Neural crest cell (in vitro differentiated cells): ENCODE measurements around the gene SLFN11. TPM values are rescaled to one million over a fixed set of nuclear protein-coding genes. Genes with fewer than 3 reads are reported as not detected.

Source experiments
- DNase-seq: peaks from one replicate; pipeline ENCODE4 v3.0.0; 2021; ENCODE audit warnings: low read depth, mixed read lengths, low spot score
- H3K27ac Mint-ChIP-seq: one replicate; pipeline ENCODE4 v1.8.0; 2021; ENCODE audit warnings: mild to moderate bottlenecking, mixed read lengths; ENCODE audit not compliant: unreplicated experiment
- H3K27me3 Mint-ChIP-seq: 2 replicates; pipeline ENCODE4 v1.8.0; 2021; ENCODE audit warnings: low read depth, mild to moderate bottlenecking, mixed read lengths
- H3K36me3 Mint-ChIP-seq: 2 replicates; pipeline ENCODE4 v1.8.0; 2021; ENCODE audit warnings: low read depth, mild to moderate bottlenecking, mixed read lengths
- H3K4me1 Mint-ChIP-seq: 2 replicates; pipeline ENCODE4 v1.8.0; 2021; ENCODE audit warnings: mixed read lengths
- H3K4me3 Mint-ChIP-seq: one replicate; pipeline ENCODE4 v1.8.0; 2021; ENCODE audit warnings: mild to moderate bottlenecking, mixed read lengths
- H3K9me3 Mint-ChIP-seq: 2 replicates; pipeline ENCODE4 v1.8.0; 2021; ENCODE audit warnings: mixed read lengths
- CTCF ChIP-seq: fragments of 200-600 bp; sonication (generic); conservative IDR thresholded peaks from 2 replicates; pipeline ENCODE4 v1.5.0; 2021; ENCODE audit warnings: antibody characterized with exemption, mild to moderate bottlenecking
- total RNA-seq: library from RNA; stranded (reverse); gene quantifications from 2 replicates; pipeline ENCODE4 v1.2.1, GENCODE V29; 2021

SLFN11 gene
- total RNA-seq, 1 donor from 2014 or later = 17.6 TPM

GRCh38 chr17:35315971-35316370, 57.5 kb downstream of the SLFN11 start:
- no peaks in the 10 kb centered on the region for H3K9me3 Mint-ChIP-seq
- no peak overlapping the region for H3K4me3 Mint-ChIP-seq
- peaks cover 12% of the 10 kb centered on the region for H3K27me3 Mint-ChIP-seq
- H3K27ac Mint-ChIP-seq = no peak overlapping the region
- H3K4me1 Mint-ChIP-seq = no peaks in the 10 kb centered on the region
- H3K36me3 Mint-ChIP-seq = no peaks in the 10 kb centered on the region
- TF ChIP-seq CTCF = no peak
- no peak for DNase-seq

- H3K27me3 Mint-ChIP-seq = peaks cover 14% of the 10 kb centered on the region
- no peak for TF ChIP-seq CTCF
- H3K36me3 Mint-ChIP-seq = no peaks in the 10 kb centered on the region
- no peak overlapping the region for H3K4me3 Mint-ChIP-seq
- no peak for DNase-seq
- H3K27ac Mint-ChIP-seq = no peak overlapping the region
- no peaks in the 10 kb centered on the region for H3K9me3 Mint-ChIP-seq
- H3K4me1 Mint-ChIP-seq = no peaks in the 10 kb centered on the region
Measured at GRCh38 chr17:35315283-35315682, 58.1 kb downstream of the SLFN11 start.

- Mint-ChIP-seq H3K9me3 (no peaks in the 10 kb centered on the region), H3K4me3 (no peak overlapping the region), H3K36me3 (no peaks in the 10 kb centered on the region), H3K27me3 (peaks cover 18% of the 10 kb centered on the region), H3K4me1 (no peaks in the 10 kb centered on the region), H3K27ac (peak overlapping the region; percentile 83)
- no peak for TF ChIP-seq CTCF
- DNase-seq = no peak
Measured at GRCh38 chr17:35314415-35315216, 58.8 kb downstream of the SLFN11 start.

GRCh38 chr17:35313875-35314409, 59.5 kb downstream of the SLFN11 start:
- Mint-ChIP-seq H3K27me3 (peaks cover 22% of the 10 kb centered on the region), H3K4me1 (no peaks in the 10 kb centered on the region), H3K36me3 (no peaks in the 10 kb centered on the region), H3K4me3 (no peak overlapping the region), H3K27ac (peak overlapping the region; percentile 83), H3K9me3 (no peaks in the 10 kb centered on the region)
- no peak for DNase-seq
- no peak for TF ChIP-seq CTCF

- no peak overlapping the region for H3K4me3 Mint-ChIP-seq
- no peak overlapping the region for H3K27ac Mint-ChIP-seq
- peak; percentile 84 for TF ChIP-seq CTCF
- no peaks in the 10 kb centered on the region for H3K4me1 Mint-ChIP-seq
- H3K9me3 Mint-ChIP-seq = no peaks in the 10 kb centered on the region
- peaks cover 31% of the 10 kb centered on the region for H3K27me3 Mint-ChIP-seq
- DNase-seq = peak; percentile 7
- no peaks in the 10 kb centered on the region for H3K36me3 Mint-ChIP-seq
Measured at GRCh38 chr17:35312790-35313711, 60.4 kb downstream of the SLFN11 start.
